Measurements from ENCODE around the gene JPH2.

Gene JPH2

GRCh38 chr20:44211177-44212039, 24.4 kb upstream of the JPH2 start:
- H3K4me3 ChIP-seq (ENCODE audit: low read length), result peak overlapping the region; percentile 81
- TF ChIP-seq CTCF (IDR thresholded peaks at IDR 0.05; ENCODE audit: insufficient read depth, low read depth, low read length, missing control alignments), result no peak
- no peak for DNase-seq (ENCODE audit: low read depth)

GRCh38 chr20:44210406-44211176, 23.6 kb upstream of the JPH2 start, which contains the start of gene OSER1:
TSS of gene OSER1 (minus strand) at chr20:44210771. CDS start at chr20:44206957, 3,814 bp downstream.
- TF ChIP-seq CTCF (IDR thresholded peaks at IDR 0.05; ENCODE audit: insufficient read depth, low read depth, low read length, missing control alignments), result no peak
- peak within 1 kb of the TSS; percentile 94 for H3K4me3 ChIP-seq (ENCODE audit: low read length)
- DNase-seq (ENCODE audit: low read depth), result peak; percentile 98

GRCh38 chr20:44209686-44210405, 22.9 kb upstream of the JPH2 start:
- DNase-seq (ENCODE audit: low read depth), result no peak
- peak overlapping the region; percentile 94 for H3K4me3 ChIP-seq (ENCODE audit: low read length)
- TF ChIP-seq CTCF (IDR thresholded peaks at IDR 0.05; ENCODE audit: insufficient read depth, low read depth, low read length, missing control alignments), result no peak

- DNase-seq (ENCODE audit: low read depth), result no peak
- TF ChIP-seq CTCF (IDR thresholded peaks at IDR 0.05; ENCODE audit: insufficient read depth, low read depth, low read length, missing control alignments), result no peak
- peak overlapping the region; percentile 94 for H3K4me3 ChIP-seq (ENCODE audit: low read length)
Observed at GRCh38 chr20:44208770-44209169, 21.8 kb upstream of the JPH2 start.

GRCh38 chr20:44208165-44208564, 21.2 kb upstream of the JPH2 start:
- DNase-seq (ENCODE audit: low read depth), result no peak
- H3K4me3 ChIP-seq (ENCODE audit: low read length), result peak overlapping the region; percentile 94
- TF ChIP-seq CTCF (IDR thresholded peaks at IDR 0.05; ENCODE audit: insufficient read depth, low read depth, low read length, missing control alignments), result no peak

- no peak for TF ChIP-seq CTCF (IDR thresholded peaks at IDR 0.05; ENCODE audit: insufficient read depth, low read depth, low read length, missing control alignments)
- DNase-seq (ENCODE audit: low read depth), result no peak
- H3K4me3 ChIP-seq (ENCODE audit: low read length), result no peak overlapping the region
Observed at GRCh38 chr20:44207126-44207723, 20.2 kb upstream of the JPH2 start.
